K562 (cell line): Measurements from ENCODE around the gene KLB. TPM values are rescaled to one million over a fixed set of nuclear protein-coding genes. Genes with fewer than 3 reads are reported as not detected.

ENCODE experiments used
- ATAC-seq: fragments of 200-7000 bp; cut with Tn5 transposase; 3 replicates; pipeline ENCODE4 v1.9.1; 2020; ENCODE audit warnings: moderate library complexity
- BruUV-seq: library from RNA; stranded (reverse); fragments of 400-500 nt; replicated peaks from 2 replicates; lab custom pipeline; 2021; lab: Mats Ljungman, UMichigan
- CTCF ChIA-PET: fragments of 300-600 bp; formaldehyde crosslinking; extraction: SDS; loops from one replicate; lab custom pipeline; 2021; ENCODE audit warnings: low intra/inter-chr PET ratio; lab: Yijun Ruan, JAX
- POLR2A ChIA-PET: fragments of 300-600, 350-650 bp; sonication (Branson Sonifier 250); formaldehyde crosslinking; extraction: SDS; loops from one replicate; lab custom pipeline; 2021; ENCODE audit warnings: antibody characterized with exemption, inconsistent platforms; lab: Yijun Ruan, JAX
- DNase-seq, 4 experiments: peaks; one replicate each; pipeline versions ENCODE4 v3.0.0 to v3.0.0-alpha.2; 2011 to 2018; ENCODE audit warnings: low spot score in 3 of 4, mixed read lengths in 3 of 4; ENCODE audit errors: extremely low read depth in 1 of 4
- FAIRE-seq: peaks from 2 replicates; lab custom pipeline; 2011; peaks lifted over from hg19 to GRCh38; lab: Jason Lieb, UNC
- H2AFZ ChIP-seq: 2 replicates; pipeline ENCODE4 v1.6.0; 2011; ENCODE audit warnings: low read depth, low read length, control low read depth, inconsistent platforms
- H3K27ac ChIP-seq: fragments of 200-600 bp; 3 replicates; pipeline ENCODE4 v1.8.0; 2011; ENCODE audit warnings: low read depth, mild to moderate bottlenecking, control low read depth, inconsistent platforms, low read length, moderate library complexity, mixed read lengths; ENCODE audit errors: extremely low read depth
- H3K27me3 ChIP-seq, 2 experiments: fragments of 300-600 bp in 1 of 2; 2 replicates in 1 of 2; 3 replicates in 1 of 2; pipeline versions ENCODE4 v1.6.0 to v1.8.0; 2011; ENCODE audit warnings: inconsistent platforms in 2 of 2, low read length in 2 of 2, mild to moderate bottlenecking in 1 of 2, mixed read lengths in 1 of 2, moderate library complexity in 1 of 2; ENCODE audit not compliant: control insufficient read depth in 2 of 2, insufficient read depth in 2 of 2
- H3K36me3 ChIP-seq: fragments of 300-600 bp; 3 replicates; pipeline ENCODE4 v1.8.0; 2011; ENCODE audit warnings: mild to moderate bottlenecking, low read length, inconsistent platforms; ENCODE audit not compliant: control insufficient read depth, insufficient read depth
- H3K4me1 ChIP-seq, 2 experiments: fragments of 200-600 bp in 1 of 2; replicated peaks in 1 of 2; 2 replicates in 1 of 2; 3 replicates in 1 of 2; pipeline versions ENCODE4 v1.5.1 to v1.8.0; 2011; ENCODE audit warnings: inconsistent platforms in 2 of 2, low read length in 2 of 2, mild to moderate bottlenecking in 1 of 2, mixed read lengths in 1 of 2, moderate library complexity in 1 of 2; ENCODE audit not compliant: control insufficient read depth in 2 of 2, insufficient read depth in 2 of 2
- H3K4me2 ChIP-seq: 2 replicates; pipeline ENCODE4 v1.6.1; 2011; ENCODE audit warnings: low read length, control low read depth, inconsistent platforms, mixed read lengths; ENCODE audit not compliant: insufficient read depth
- H3K4me3 ChIP-seq: fragments of 200-600 bp; sonication (generic), shearing (Covaris generic); 2 replicates; pipeline ENCODE4 v1.5.1; 2016; ENCODE audit warnings: control low read depth, inconsistent platforms
- H3K79me2 ChIP-seq: fragments of 200-600 bp; 3 replicates; pipeline ENCODE4 v1.8.0; 2011; ENCODE audit warnings: low read length, inconsistent platforms; ENCODE audit not compliant: control insufficient read depth, insufficient read depth
- H3K9ac ChIP-seq, 2 experiments: 2 replicates each; pipeline versions ENCODE4 v1.6.0 to v1.6.1; 2011; ENCODE audit warnings: low read depth in 2 of 2, low read length in 2 of 2, control low read depth in 1 of 2, inconsistent platforms in 1 of 2, mild to moderate bottlenecking in 1 of 2, mixed read lengths in 1 of 2; ENCODE audit not compliant: insufficient read depth in 1 of 2
- H3K9me1 ChIP-seq: one replicate; pipeline ENCODE4 v1.6.0; 2011; ENCODE audit warnings: inconsistent platforms, mild to moderate bottlenecking, low read length, moderate library complexity; ENCODE audit not compliant: control insufficient read depth, insufficient read depth
- H3K9me3 ChIP-seq: replicated peaks from 2 replicates; pipeline ENCODE4 v1.5.1; 2011; ENCODE audit warnings: low read depth, low read length, inconsistent platforms; ENCODE audit not compliant: control insufficient read depth, insufficient read depth
- H4K20me1 ChIP-seq: replicated peaks from 2 replicates; pipeline ENCODE4 v1.6.1; 2011; ENCODE audit warnings: low read length, inconsistent platforms, mixed read lengths; ENCODE audit not compliant: control insufficient read depth, insufficient read depth
- MEIS2 ChIP-seq: fragments of 450-650 bp; IDR thresholded peaks from 2 replicates; pipeline ENCODE4 v1.6.1; 2014; ENCODE audit warnings: mild to moderate bottlenecking; ENCODE audit not compliant: partially characterized antibody
- NFIX ChIP-seq: fragments of 250-450 bp; sonication (Bioruptor Pico); IDR thresholded peaks from 2 replicates; pipeline ENCODE4 v1.4.0; 2020; ENCODE audit warnings: low read depth, mild to moderate bottlenecking, moderate library complexity
- RAD21 ChIP-seq, 2 experiments: fragments of 250-450 bp in 1 of 2; fragments of 450-650 bp in 1 of 2; sonication (Bioruptor Pico) in 1 of 2; formaldehyde crosslinking in 1 of 2; IDR thresholded peaks in 1 of 2; conservative IDR thresholded peaks in 1 of 2; 2 replicates each; pipeline versions ENCODE4 v1.4.0 to v1.8.0; 2020 to 2022; ENCODE audit warnings: mild to moderate bottlenecking in 2 of 2, moderate library complexity in 1 of 2
- ZSCAN32 ChIP-seq: fragments of 450-650 bp; formaldehyde crosslinking; IDR thresholded peaks from 2 replicates; pipeline ENCODE4 v1.4.0; 2020; ENCODE audit warnings: mild to moderate bottlenecking, moderate library complexity
- WGBS: fragments of 100-300 bp; shearing (Covaris generic); methylation state at CpG from one replicate; pipeline ENCODE4 v1.1.6; 2016; ENCODE audit warnings: low coverage, mixed read lengths; ENCODE audit not compliant: insufficient coverage; ENCODE audit errors: missing lambda C conversion rate; 5-methylcytosine and 5-hydroxymethylcytosine counted together
- in situ Hi-C: fragments of 300-500 bp; cut with MboI; formaldehyde crosslinking; loops from 4 replicates; pipeline ENCODE4 v1.15.0; 2018; ENCODE audit warnings: inconsistent platforms, mixed read lengths
- intact Hi-C: fragments of 100-400 bp; cut with micrococcal nuclease; formaldehyde crosslinking; loops from 2 replicates; pipeline ENCODE4 v1.14.2; 2022
- polyA plus RNA-seq, 8 experiments: library from polyadenylated mRNA; depleted of rRNA in 4 of 8; stranded (reverse) in 5 of 8; unstranded in 3 of 8; fragments of >200 nt; fragmentation: Nextera tagmentation in 2 of 8; fragmentation: Illumina TruSeq in 1 of 8; extraction: Ambion mirVana in 2 of 8; extraction: Trizol in 1 of 8; gene quantifications; 2 replicates each; pipeline versions ENCODE4 v1.2.1 to v1.2.3, GENCODE V29; 2011 to 2014; ENCODE audit warnings: inconsistent platforms in 1 of 8, missing spikeins in 1 of 8
- total RNA-seq, 7 experiments: library from RNA; depleted of rRNA in 6 of 7; stranded (reverse); fragments of >200 nt in 6 of 7; fragmentation: Illumina TruSeq in 2 of 7; extraction: Trizol in 2 of 7; gene quantifications; 2 replicates each; pipeline versions ENCODE4 v1.2.1 to v1.2.3, GENCODE V29; 2011 to 2021; ENCODE audit warnings: low replicate concordance in 1 of 7
- TF ChIP-seq, protein P1 (sequence below), 3 experiments: fragments of 200-800 bp in 1 of 3; fragments of 250-450 bp in 1 of 3; fragments of 450-650 bp in 1 of 3; sonication (Bioruptor Pico) in 1 of 3; sonication (Bioruptor generic) in 1 of 3; formaldehyde crosslinking in 1 of 3; IDR thresholded peaks; 2 replicates each; pipeline versions ENCODE4 v1.6.1 to v1.8.0; 2016 to 2022; ENCODE audit warnings: mild to moderate bottlenecking in 2 of 3, missing genetic modification characterization in 2 of 3, missing compliant biosample characterization in 1 of 3, moderate library complexity in 1 of 3
- TF ChIP-seq, protein P2 (sequence below): sonication (generic); formaldehyde crosslinking; IDR thresholded peaks from 2 replicates; pipeline ENCODE4 v1.8.0; 2022; ENCODE audit warnings: missing genetic modification reagents, mild to moderate bottlenecking, moderate library complexity, borderline replicate concordance
- TF ChIP-seq, protein P3 (sequence below), 2 experiments: fragments of 450-650 bp; conservative IDR thresholded peaks; 2 replicates each; pipeline ENCODE4 v1.6.1; 2017; ENCODE audit warnings: mild to moderate bottlenecking in 2 of 2, moderate library complexity in 2 of 2
- TF ChIP-seq, protein P4 (sequence below), 3 experiments: IDR thresholded peaks in 2 of 3; conservative IDR thresholded peaks in 1 of 3; 2 replicates each; pipeline ENCODE4 v1.5.1; 2011 to 2012; ENCODE audit warnings: low read length in 3 of 3, mild to moderate bottlenecking in 3 of 3, control low read depth in 2 of 3, improper control_type of control experiment in 1 of 3, inconsistent platforms in 1 of 3, low read depth in 1 of 3, mixed read lengths in 1 of 3, moderate library complexity in 1 of 3; ENCODE audit not compliant: insufficient read depth in 2 of 3

The KLB gene
- total and polyA plus RNA-seq, 9 of the 15 experiments (the other 6 are each of a cell fraction or from before 2014, with no cell fraction given) = 0.04 to 0.13 TPM; not detected in 7

DNA sequence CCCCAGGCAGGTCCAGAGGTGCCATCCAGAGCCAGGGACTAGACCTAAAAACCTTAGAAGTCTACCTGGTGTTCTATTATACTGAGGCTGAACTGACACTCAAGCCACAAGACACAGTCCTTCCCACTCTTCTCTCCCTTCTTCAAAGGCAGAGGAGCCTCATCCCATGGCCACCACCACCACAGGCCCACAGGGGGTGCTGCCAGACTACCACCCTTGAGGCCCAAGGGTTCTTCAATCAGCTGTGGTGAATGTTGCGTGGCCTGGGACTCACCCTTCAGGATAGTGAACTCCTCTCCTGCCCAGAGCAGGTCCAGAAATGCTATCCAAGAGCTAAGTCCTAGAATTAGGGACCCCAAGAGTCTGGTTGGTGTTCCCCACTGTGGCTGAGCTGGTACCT, 23.0 kb upstream of the KLB start:
- BruUV-seq = no TSS peak
- Histone ChIP-seq H4K20me1 (no peaks in the 10 kb centered on the region), H3K27me3 (peaks cover 0 to 5% of the 10 kb centered on the region in 2 experiments; a peak in 2 of 5 replicates), H3K9me3 (no peaks in the 10 kb centered on the region), H3K9ac (no peak overlapping the region), H3K36me3 (no peaks in the 10 kb centered on the region), H2AFZ (no peak overlapping the region), H3K4me2 (no peak overlapping the region), H3K27ac (no peak overlapping the region), H3K4me3 (no peak overlapping the region), H3K79me2 (no peaks in the 10 kb centered on the region), H3K4me1 (no peaks in the 10 kb centered on the region)
- intact Hi-C loops = no loop called here
- FAIRE-seq = no peak
- peak; percentile 80 for ATAC-seq
- in situ Hi-C loops = no loop called here
- WGBS = 75% methylated on average over 1 of the region's 1 CpG
- no peak for DNase-seq
- CTCF ChIA-PET = no interaction called here
- TF ChIP-seq NFIX = no peak
- TF ChIP-seq, protein P1, sequence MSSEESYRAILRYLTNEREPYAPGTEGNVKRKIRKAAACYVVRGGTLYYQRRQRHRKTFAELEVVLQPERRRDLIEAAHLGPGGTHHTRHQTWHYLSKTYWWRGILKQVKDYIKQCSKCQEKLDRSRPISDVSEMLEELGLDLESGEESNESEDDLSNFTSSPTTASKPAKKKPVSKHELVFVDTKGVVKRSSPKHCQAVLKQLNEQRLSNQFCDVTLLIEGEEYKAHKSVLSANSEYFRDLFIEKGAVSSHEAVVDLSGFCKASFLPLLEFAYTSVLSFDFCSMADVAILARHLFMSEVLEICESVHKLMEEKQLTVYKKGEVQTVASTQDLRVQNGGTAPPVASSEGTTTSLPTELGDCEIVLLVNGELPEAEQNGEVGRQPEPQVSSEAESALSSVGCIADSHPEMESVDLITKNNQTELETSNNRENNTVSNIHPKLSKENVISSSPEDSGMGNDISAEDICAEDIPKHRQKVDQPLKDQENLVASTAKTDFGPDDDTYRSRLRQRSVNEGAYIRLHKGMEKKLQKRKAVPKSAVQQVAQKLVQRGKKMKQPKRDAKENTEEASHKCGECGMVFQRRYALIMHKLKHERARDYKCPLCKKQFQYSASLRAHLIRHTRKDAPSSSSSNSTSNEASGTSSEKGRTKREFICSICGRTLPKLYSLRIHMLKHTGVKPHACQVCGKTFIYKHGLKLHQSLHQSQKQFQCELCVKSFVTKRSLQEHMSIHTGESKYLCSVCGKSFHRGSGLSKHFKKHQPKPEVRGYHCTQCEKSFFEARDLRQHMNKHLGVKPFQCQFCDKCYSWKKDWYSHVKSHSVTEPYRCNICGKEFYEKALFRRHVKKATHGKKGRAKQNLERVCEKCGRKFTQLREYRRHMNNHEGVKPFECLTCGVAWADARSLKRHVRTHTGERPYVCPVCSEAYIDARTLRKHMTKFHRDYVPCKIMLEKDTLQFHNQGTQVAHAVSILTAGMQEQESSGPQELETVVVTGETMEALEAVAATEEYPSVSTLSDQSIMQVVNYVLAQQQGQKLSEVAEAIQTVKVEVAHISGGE (CRISPR knock-in tag; IDR thresholded peaks at IDR 0.05) = no peak
- TF ChIP-seq, protein P2, sequence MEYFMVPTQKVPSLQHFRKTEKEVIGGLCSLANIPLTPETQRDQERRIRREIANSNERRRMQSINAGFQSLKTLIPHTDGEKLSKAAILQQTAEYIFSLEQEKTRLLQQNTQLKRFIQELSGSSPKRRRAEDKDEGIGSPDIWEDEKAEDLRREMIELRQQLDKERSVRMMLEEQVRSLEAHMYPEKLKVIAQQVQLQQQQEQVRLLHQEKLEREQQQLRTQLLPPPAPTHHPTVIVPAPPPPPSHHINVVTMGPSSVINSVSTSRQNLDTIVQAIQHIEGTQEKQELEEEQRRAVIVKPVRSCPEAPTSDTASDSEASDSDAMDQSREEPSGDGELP (CRISPR knock-in tag) = peak; percentile 49
- TF ChIP-seq MEIS2 = no peak
- no peak for TF ChIP-seq ZSCAN32 (CRISPR knock-in tag)
- TF ChIP-seq, protein P3, sequence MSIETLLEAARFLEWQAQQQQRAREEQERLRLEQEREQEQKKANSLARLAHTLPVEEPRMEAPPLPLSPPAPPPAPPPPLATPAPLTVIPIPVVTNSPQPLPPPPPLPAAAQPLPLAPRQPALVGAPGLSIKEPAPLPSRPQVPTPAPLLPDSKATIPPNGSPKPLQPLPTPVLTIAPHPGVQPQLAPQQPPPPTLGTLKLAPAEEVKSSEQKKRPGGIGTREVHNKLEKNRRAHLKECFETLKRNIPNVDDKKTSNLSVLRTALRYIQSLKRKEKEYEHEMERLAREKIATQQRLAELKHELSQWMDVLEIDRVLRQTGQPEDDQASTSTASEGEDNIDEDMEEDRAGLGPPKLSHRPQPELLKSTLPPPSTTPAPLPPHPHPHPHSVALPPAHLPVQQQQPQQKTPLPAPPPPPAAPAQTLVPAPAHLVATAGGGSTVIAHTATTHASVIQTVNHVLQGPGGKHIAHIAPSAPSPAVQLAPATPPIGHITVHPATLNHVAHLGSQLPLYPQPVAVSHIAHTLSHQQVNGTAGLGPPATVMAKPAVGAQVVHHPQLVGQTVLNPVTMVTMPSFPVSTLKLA (conservative IDR thresholded peaks at IDR 0.05) = no peak
- TF ChIP-seq RAD21 (CRISPR knock-in tag; conservative IDR thresholded peaks at IDR 0.05 in 1 of 2, IDR thresholded peaks at IDR 0.05 in 1 of 2) = peak in 1 of 2 experiments; percentile 25; a peak in 1 of 4 replicates
- TF ChIP-seq, protein P4, sequence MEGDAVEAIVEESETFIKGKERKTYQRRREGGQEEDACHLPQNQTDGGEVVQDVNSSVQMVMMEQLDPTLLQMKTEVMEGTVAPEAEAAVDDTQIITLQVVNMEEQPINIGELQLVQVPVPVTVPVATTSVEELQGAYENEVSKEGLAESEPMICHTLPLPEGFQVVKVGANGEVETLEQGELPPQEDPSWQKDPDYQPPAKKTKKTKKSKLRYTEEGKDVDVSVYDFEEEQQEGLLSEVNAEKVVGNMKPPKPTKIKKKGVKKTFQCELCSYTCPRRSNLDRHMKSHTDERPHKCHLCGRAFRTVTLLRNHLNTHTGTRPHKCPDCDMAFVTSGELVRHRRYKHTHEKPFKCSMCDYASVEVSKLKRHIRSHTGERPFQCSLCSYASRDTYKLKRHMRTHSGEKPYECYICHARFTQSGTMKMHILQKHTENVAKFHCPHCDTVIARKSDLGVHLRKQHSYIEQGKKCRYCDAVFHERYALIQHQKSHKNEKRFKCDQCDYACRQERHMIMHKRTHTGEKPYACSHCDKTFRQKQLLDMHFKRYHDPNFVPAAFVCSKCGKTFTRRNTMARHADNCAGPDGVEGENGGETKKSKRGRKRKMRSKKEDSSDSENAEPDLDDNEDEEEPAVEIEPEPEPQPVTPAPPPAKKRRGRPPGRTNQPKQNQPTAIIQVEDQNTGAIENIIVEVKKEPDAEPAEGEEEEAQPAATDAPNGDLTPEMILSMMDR (IDR thresholded peaks at IDR 0.05 in 2 of 3, conservative IDR thresholded peaks at IDR 0.05 in 1 of 3; ENCODE audit: insufficient read depth in 2 of 3, low read depth in 1 of 3, low read length in 3 of 3) = peak; percentile 26 to 48 (median 34); a peak in 4 of 6 replicates
- TF ChIP-seq, all 486 proteins: peak for 3
- POLR2A ChIA-PET = interaction anchor here (1.1 to 1.3 kb wide), 3 partner anchors 10 to 27 kb away, joined by 3 to 4 read pairs (median 4); partner anchors contain the start of gene RFC1
- H3K9me1 ChIP-seq = peaks cover 3% of the 10 kb centered on the region
